Gastrocnemius medialis (tissue), 4 donors: ENCODE data around the gene ELK4. TPM values are rescaled to one million over a fixed set of nuclear protein-coding genes. Genes with fewer than 3 reads are reported as not detected.
A peak's percentile ranks its signal among the peaks of the same experiment; 100 is the strongest.

Experiments used
- ATAC-seq, 2 donors: fragments of 150-250 bp; one replicate each; pipeline ENCODE4 v1.9.1; 2016
- DNase-seq, 2 donors: peaks; one replicate each; pipeline ENCODE4 v3.0.0-alpha.2; 2019
- H3K27ac ChIP-seq, 4 donors: fragments of 200-600 bp; sonication (generic); 1 replicate in 1 of 4; 2 replicates in 3 of 4; pipeline ENCODE4 v1.5.1; 2016 to 2018; ENCODE audit warnings: mild to moderate bottlenecking in 2 of 4, moderate library complexity in 1 of 4
- H3K27me3 ChIP-seq, 3 donors: fragments of 200-600 bp; sonication (generic) in 2 of 3; 1 replicate in 1 of 3; 2 replicates in 2 of 3; pipeline versions ENCODE4 v1.5.1 to v1.6.0; 2016 to 2019; ENCODE audit warnings: mild to moderate bottlenecking in 1 of 3, moderate library complexity in 1 of 3
- H3K36me3 ChIP-seq, 2 donors: fragments of 200-600 bp; sonication (generic) in 1 of 2; one replicate each; pipeline ENCODE4 v1.5.1; 2017 to 2018
- H3K4me1 ChIP-seq, 2 donors: fragments of 200-600 bp; sonication (generic) in 1 of 2; one replicate each; pipeline ENCODE4 v1.5.1; 2016 to 2017; ENCODE audit warnings: mild to moderate bottlenecking in 2 of 2
- H3K4me3 ChIP-seq, 4 donors: fragments of 200-600 bp; sonication (generic) in 3 of 4; 1 replicate in 1 of 4; 2 replicates in 3 of 4; pipeline ENCODE4 v1.5.1; 2016 to 2019; ENCODE audit warnings: mild to moderate bottlenecking in 2 of 4
- H3K9me3 ChIP-seq, 3 donors: fragments of 200-600 bp; sonication (generic) in 2 of 3; 1 replicate in 1 of 3; 2 replicates in 2 of 3; pipeline ENCODE4 v1.5.1; 2016 to 2019
- CTCF ChIP-seq, 5 experiments: fragments of 450-650 bp in 3 of 5; fragments of 200-600 bp in 2 of 5; sonication (generic) in 2 of 5; IDR thresholded peaks in 4 of 5; conservative IDR thresholded peaks in 1 of 5; 1 replicate in 4 of 5; 2 replicates in 1 of 5; pipeline ENCODE4 v1.5.1; 2016 to 2019; ENCODE audit warnings: antibody characterized with exemption in 5 of 5, mild to moderate bottlenecking in 3 of 5, moderate library complexity in 3 of 5
- POLR2A ChIP-seq, 2 donors: fragments of 450-650 bp; IDR thresholded peaks; one replicate each; pipeline ENCODE4 v1.6.1; 2017; ENCODE audit warnings: antibody characterized with exemption in 2 of 2, mild to moderate bottlenecking in 2 of 2, moderate library complexity in 2 of 2
- in situ Hi-C, 4 donors: fragments of 200-750 bp; cut with MboI; loops; one replicate each; pipeline versions ENCODE4 v1.15.0 to v1.8.0; 2017; ENCODE audit warnings: low sequenced_read_pairs in 4 of 4
- intact Hi-C: fragments of 100-400 bp; cut with DNase I; formaldehyde crosslinking; loops from one replicate; pipeline ENCODE4 v1.15.1; 2023; ENCODE audit warnings: low total_unique reads
- total RNA-seq, 4 donors: library from RNA; depleted of rRNA; stranded (reverse); fragments of >200 nt; gene quantifications; one replicate each; pipeline versions ENCODE4 v1.1.0 to v1.2.3, GENCODE V29; 2016

Gene ELK4
- total RNA-seq, 4 donors from 2014 or later: 17.3 to 24.2 (median 20.1) TPM

DNA sequence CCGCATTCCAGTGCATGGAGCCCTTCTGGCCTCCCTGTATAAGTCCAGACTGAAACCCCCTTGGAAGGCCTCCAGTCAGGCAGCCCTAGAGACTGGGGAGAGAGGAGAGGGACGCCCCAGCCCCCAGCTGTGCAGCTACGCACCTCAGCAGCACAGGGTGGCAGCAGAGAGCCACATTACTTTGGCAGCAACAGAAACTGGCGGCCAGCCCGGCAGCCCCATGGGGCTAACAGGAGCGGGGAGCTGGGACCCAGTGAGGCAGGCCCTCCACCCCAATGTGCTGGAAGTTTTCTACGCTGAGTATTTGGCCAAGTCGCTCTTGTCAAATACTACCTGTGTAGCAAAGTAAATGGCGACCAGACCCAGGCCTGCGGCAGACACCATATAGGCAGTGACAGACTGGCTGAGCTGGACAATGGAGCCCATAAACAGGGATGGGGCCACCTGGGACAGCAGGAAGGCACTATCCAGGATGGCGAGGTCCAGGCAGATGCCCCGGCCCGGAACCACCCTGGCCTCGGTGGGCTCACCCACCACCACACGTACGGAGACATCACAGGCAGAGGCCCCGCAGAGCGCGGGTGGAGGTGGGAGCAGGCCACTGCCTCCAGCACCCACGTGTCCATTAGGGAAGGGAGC, 27.3 kb upstream of the ELK4 start:
- peaks cover 0 to 4% of the 10 kb centered on the region in 2 donors for H3K4me1 ChIP-seq
- no peak overlapping the region for H3K27ac ChIP-seq
- no peaks in the 10 kb centered on the region for H3K36me3 ChIP-seq
- peak; percentile 48 to 62 for DNase-seq
- no peaks in the 10 kb centered on the region for H3K27me3 ChIP-seq
- peak; percentile 78 to 90 (median 88) for TF ChIP-seq CTCF (IDR thresholded peaks at IDR 0.05 in 4 of 5, conservative IDR thresholded peaks at IDR 0.05 in 1 of 5)
- TF ChIP-seq POLR2A (IDR thresholded peaks at IDR 0.05): no peak
- in situ Hi-C loops (loop anchor here (5.0 to 25.0 kb wide), 4 partner anchors 62 to 328 kb away; no protein-coding TSS in a partner anchor), intact Hi-C loops (loop anchor here (1.0 kb wide), 3 partner anchors 52 to 318 kb away; no protein-coding TSS in a partner anchor)
- no peak overlapping the region for H3K4me3 ChIP-seq
- ATAC-seq: peak; percentile 68 to 71
- H3K9me3 ChIP-seq: no peaks in the 10 kb centered on the region

DNA sequence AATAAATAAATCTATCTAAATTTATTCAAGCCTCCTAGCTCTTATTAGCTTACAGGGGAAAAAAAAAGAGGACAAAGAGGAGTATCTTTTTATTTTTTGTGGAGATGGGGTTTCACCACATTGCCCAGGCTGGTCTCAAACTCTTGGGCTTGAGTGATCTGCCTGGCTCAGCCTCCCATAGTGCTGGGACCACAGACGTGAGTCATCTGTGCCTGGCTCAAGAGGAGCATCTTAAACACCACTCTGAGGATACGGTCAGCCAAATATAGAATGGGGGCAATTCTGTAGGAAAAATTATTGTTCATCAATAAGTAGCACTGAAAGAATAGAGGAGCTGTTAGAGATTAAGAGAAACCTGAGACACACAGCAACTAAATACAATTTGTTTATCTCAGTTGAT, 24.4 kb upstream of the ELK4 start:
- H3K4me3 ChIP-seq: no peak overlapping the region
- TF ChIP-seq CTCF (IDR thresholded peaks at IDR 0.05 in 4 of 5, conservative IDR thresholded peaks at IDR 0.05 in 1 of 5) (no peak), POLR2A (IDR thresholded peaks at IDR 0.05) (no peak)
- ATAC-seq (no peak), DNase-seq (no peak)
- H3K36me3 ChIP-seq: no peaks in the 10 kb centered on the region
- no peaks in the 10 kb centered on the region for H3K27me3 ChIP-seq
- in situ Hi-C loops (loop anchor here (5.0 to 25.0 kb wide), 4 partner anchors 59 to 331 kb away; no protein-coding TSS in a partner anchor), intact Hi-C loops (no loop called here)
- peaks cover 0 to 4% of the 10 kb centered on the region in 2 donors for H3K4me1 ChIP-seq
- no peaks in the 10 kb centered on the region for H3K9me3 ChIP-seq
- H3K27ac ChIP-seq: no peak overlapping the region

DNA sequence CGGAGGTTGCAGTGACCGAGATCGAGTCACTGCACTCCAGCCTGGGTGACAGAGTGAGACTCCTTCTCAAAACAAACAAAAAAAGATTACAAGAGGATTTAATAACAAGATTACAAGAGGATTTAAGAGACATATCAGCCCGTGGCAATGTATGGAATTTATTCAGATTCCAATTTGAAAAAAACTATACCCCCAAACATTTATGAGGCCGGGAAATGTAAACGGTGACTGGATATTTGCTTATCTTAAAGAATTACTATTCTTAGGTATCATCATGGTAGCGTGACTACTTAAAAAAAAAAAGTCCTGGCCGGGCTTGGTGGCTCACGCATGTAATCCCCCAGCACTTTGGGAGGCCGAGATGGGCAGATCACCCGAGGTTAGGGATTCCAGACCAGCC, 21.2 kb upstream of the ELK4 start:
- Histone ChIP-seq H3K27me3 (no peaks in the 10 kb centered on the region), H3K27ac (no peak overlapping the region), H3K36me3 (no peaks in the 10 kb centered on the region), H3K9me3 (no peaks in the 10 kb centered on the region), H3K4me3 (no peak overlapping the region), H3K4me1 (peaks cover 7 to 10% of the 10 kb centered on the region in 2 donors)
- DNase-seq (no peak), ATAC-seq (no peak)
- TF ChIP-seq POLR2A (IDR thresholded peaks at IDR 0.05) (no peak), CTCF (IDR thresholded peaks at IDR 0.05 in 4 of 5, conservative IDR thresholded peaks at IDR 0.05 in 1 of 5) (no peak)
- intact Hi-C loops (no loop called here), in situ Hi-C loops (loop anchor here in 1 of 4 donors (25.0 kb wide), 1 partner anchor 334 kb away; no protein-coding TSS in a partner anchor)

DNA sequence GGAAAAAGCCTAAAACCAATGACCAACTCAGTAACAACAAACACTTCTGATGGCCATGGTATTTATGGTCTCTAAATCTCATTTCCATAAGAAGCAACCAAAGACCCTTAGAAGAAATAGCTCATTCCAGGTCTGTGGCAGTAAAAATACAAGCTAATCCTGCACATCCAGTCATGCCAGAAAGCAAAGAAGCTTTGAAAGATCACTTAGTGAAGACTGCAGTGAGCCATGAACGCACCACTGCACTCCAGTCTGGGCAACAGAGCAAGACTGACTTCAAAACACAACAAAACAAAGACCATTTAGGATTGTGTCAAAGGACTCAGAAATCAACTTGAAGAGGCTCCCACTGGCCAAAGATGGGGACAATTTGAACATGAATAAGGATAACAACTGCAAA, 18.4 kb upstream of the ELK4 start:
- Histone ChIP-seq H3K4me1 (peaks cover 11 to 17% of the 10 kb centered on the region in 2 donors), H3K36me3 (no peaks in the 10 kb centered on the region), H3K9me3 (no peaks in the 10 kb centered on the region), H3K4me3 (no peak overlapping the region), H3K27ac (no peak overlapping the region), H3K27me3 (no peaks in the 10 kb centered on the region)
- no peak for DNase-seq
- in situ Hi-C loops: loop anchor here in 1 of 4 donors (25.0 kb wide), 1 partner anchor 337 kb away; no protein-coding TSS in a partner anchor
- no peak for TF ChIP-seq CTCF (IDR thresholded peaks at IDR 0.05 in 4 of 5, conservative IDR thresholded peaks at IDR 0.05 in 1 of 5)
- TF ChIP-seq POLR2A (IDR thresholded peaks at IDR 0.05): no peak
- intact Hi-C loops: no loop called here
- ATAC-seq: no peak
